HT-29 (cell line): Measurements from ENCODE around the gene PCDHGA3. TPM values are rescaled to one million over a fixed set of nuclear protein-coding genes. Genes with fewer than 3 reads are reported as not detected.
"Not testable (repeated sequence)": the region's sequence is repeated elsewhere in the genome, so short reads cannot be mapped to it uniquely, and the experiment has no call there.

Source experiments
- DNase-seq: peaks from one replicate; pipeline ENCODE4 v3.0.0-alpha.2; 2015; ENCODE audit warnings: low spot score
- total RNA-seq: library from RNA; depleted of rRNA; stranded (reverse); fragments of >200 nt; shearing (Covaris generic); gene quantifications from 2 replicates; pipeline ENCODE4 v1.2.3, GENCODE V29; 2014

PCDHGA3 gene
- total RNA-seq, 1 experiment from 2014 or later, result 0.10 TPM

- DNase-seq, result not testable (repeated sequence)
Measured at GRCh38 chr5:141346017-141346416, 2.4 kb downstream of the PCDHGA3 start.

GRCh38 chr5:141349917-141350619 is 6.4 kb downstream of the PCDHGA3 start, which contains the start of gene PCDHGB1:
TSS of gene PCDHGB1 (plus strand) at chr5:141350099. CDS start at chr5:141350261, 162 bp downstream.
- DNase-seq, result peak; percentile 42

- no peak for DNase-seq
Measured at GRCh38 chr5:141351591-141351990, 8.0 kb downstream of the PCDHGA3 start.

GRCh38 chr5:141354900-141355469 is 11.4 kb downstream of the PCDHGA3 start, which contains the start of gene PCDHGA4:
TSS of gene PCDHGA4 (plus strand) at chr5:141355021. CDS start at chr5:141355108, 87 bp downstream.
- peak; percentile 14 for DNase-seq

GRCh38 chr5:141355641-141356040 is 12.0 kb downstream of the PCDHGA3 start:
- DNase-seq, result no peak

- DNase-seq, result no peak
Measured at GRCh38 chr5:141356133-141356532, 12.5 kb downstream of the PCDHGA3 start.

- DNase-seq, result no peak
Measured at GRCh38 chr5:141356950-141357349, 13.3 kb downstream of the PCDHGA3 start.

GRCh38 chr5:141359790-141360426 is 16.3 kb downstream of the PCDHGA3 start, which contains the start of gene PCDHGB2:
TSS of gene PCDHGB2 (plus strand) at chr5:141359994. CDS start at chr5:141360136, 142 bp downstream.
- peak; percentile 40 for DNase-seq

GRCh38 chr5:141360685-141361084 is 17.1 kb downstream of the PCDHGA3 start:
- DNase-seq, result no peak

- DNase-seq, result no peak
Measured at GRCh38 chr5:141362719-141363118, 19.1 kb downstream of the PCDHGA3 start.

- no peak for DNase-seq
Measured at GRCh38 chr5:141363952-141364660, 20.5 kb downstream of the PCDHGA3 start, which contains the start of gene PCDHGA5. TSS of gene PCDHGA5 (plus strand) at chr5:141364162. CDS start at chr5:141364331, 169 bp downstream.

GRCh38 chr5:141366016-141366896 is 22.6 kb downstream of the PCDHGA3 start:
- no peak for DNase-seq

- peak; percentile 43 for DNase-seq
Measured at GRCh38 chr5:141369994-141370848, 26.6 kb downstream of the PCDHGA3 start, which contains the start of gene PCDHGB3. TSS of gene PCDHGB3 (plus strand) at chr5:141370242. CDS start at chr5:141370395, 153 bp downstream.

- DNase-seq, result no peak
Measured at GRCh38 chr5:141371572-141372475, 28.2 kb downstream of the PCDHGA3 start.

- DNase-seq, result peak; percentile 22
Measured at GRCh38 chr5:141373673-141374317, 30.2 kb downstream of the PCDHGA3 start, which contains the start of gene PCDHGA6. TSS of gene PCDHGA6 (plus strand) at chr5:141373891. CDS start at chr5:141374084, 193 bp downstream.

- DNase-seq, result no peak
Measured at GRCh38 chr5:141374627-141375026, 31.0 kb downstream of the PCDHGA3 start.

GRCh38 chr5:141375444-141376155 is 32.0 kb downstream of the PCDHGA3 start:
- DNase-seq, result not testable (repeated sequence)
